HCT116 (cell line): Measurements from ENCODE around the gene MLLT6. TPM values are rescaled to one million over a fixed set of nuclear protein-coding genes. Genes with fewer than 3 reads are reported as not detected.

Source experiments
- ATAC-seq: fragments of 200-7000 bp; cut with Tn5 transposase; 2 replicates; pipeline ENCODE4 v1.9.1; 2020; ENCODE audit warnings: mild to moderate bottlenecking, moderate library complexity
- BruUV-seq: library from RNA; stranded (reverse); fragments of 400-500 nt; replicated peaks from 2 replicates; lab custom pipeline; 2021; lab: Mats Ljungman, UMichigan
- CTCF ChIA-PET: fragments of 300-600 bp; sonication (Branson Sonifier 250); formaldehyde crosslinking; loops from one replicate; lab custom pipeline; 2021; ENCODE audit warnings: antibody characterized with exemption; lab: Charles Lee
- POLR2A ChIA-PET: fragments of 300-600, 350-600 bp; sonication (Branson Sonifier 250); formaldehyde crosslinking; loops from one replicate; lab custom pipeline; 2021; ENCODE audit warnings: antibody characterized with exemption; lab: Charles Lee
- RAD21 ChIA-PET, 2 experiments: fragments of 300-600 bp; sonication (Branson Sonifier 250); formaldehyde crosslinking; loops; one replicate each; lab custom pipeline; 2023; ENCODE audit warnings: low total read pairs in 2 of 2; ENCODE audit not compliant: uncharacterized antibody in 2 of 2, unreplicated experiment in 2 of 2, low non-redundant PET in 1 of 2; lab: Charles Lee
- DNase-seq: peaks from one replicate; pipeline ENCODE4 v3.0.0-alpha.2; 2010; ENCODE audit warnings: low read depth, low spot score
- H2AFZ ChIP-seq: fragments of 200-600 bp; shearing (Covaris generic), sonication (generic); 2 replicates; pipeline ENCODE4 v1.6.1; 2017; ENCODE audit warnings: low read depth, mixed run types, mixed read lengths, antibody characterized with exemption, low read length; ENCODE audit not compliant: poor library complexity, severe bottlenecking
- H3K27ac ChIP-seq: 2 replicates; pipeline ENCODE4 v1.5.1; 2012; ENCODE audit warnings: low read depth, low read length
- H3K27me3 ChIP-seq: fragments of 200-600 bp; sonication (generic); 2 replicates; pipeline ENCODE4 v1.6.1; 2016; ENCODE audit warnings: mixed run types, low read length, mixed read lengths; ENCODE audit not compliant: insufficient read depth
- H3K36me3 ChIP-seq, 2 experiments: fragments of 200-500 bp in 1 of 2; fragments of 200-600 bp in 1 of 2; sonication (Bioruptor generic) in 1 of 2; sonication (generic) in 1 of 2; 2 replicates each; pipeline versions ENCODE4 v1.5.1 to v1.6.1; 2014 to 2016; ENCODE audit warnings: low read length in 2 of 2, inconsistent platforms in 1 of 2, mixed read lengths in 1 of 2, mixed run types in 1 of 2; ENCODE audit not compliant: insufficient read depth in 2 of 2, control insufficient read depth in 1 of 2
- H3K4me1 ChIP-seq, 2 experiments: fragments of 200-600 bp in 1 of 2; sonication (generic) in 1 of 2; 2 replicates each; pipeline versions ENCODE4 v1.5.1 to v1.6.1; 2012 to 2017; ENCODE audit warnings: low read length in 2 of 2, inconsistent platforms in 1 of 2, mild to moderate bottlenecking in 1 of 2, mixed read lengths in 1 of 2, mixed run types in 1 of 2, moderate library complexity in 1 of 2; ENCODE audit not compliant: insufficient read depth in 2 of 2, control insufficient read depth in 1 of 2
- H3K4me2 ChIP-seq: fragments of 200-600 bp; sonication (generic); 2 replicates; pipeline ENCODE4 v1.6.1; 2017; ENCODE audit warnings: mixed run types, low read length, mixed read lengths
- H3K4me3 ChIP-seq, 2 experiments: fragments of 200-600 bp in 1 of 2; sonication (generic) in 1 of 2; replicated peaks in 1 of 2; 2 replicates each; pipeline ENCODE4 v1.5.1; 2011 to 2016; ENCODE audit warnings: low read length in 2 of 2, control low read depth in 1 of 2, low read depth in 1 of 2, mild to moderate bottlenecking in 1 of 2, mixed read lengths in 1 of 2, mixed run types in 1 of 2
- H3K79me2 ChIP-seq: fragments of 200-600 bp; sonication (generic); 2 replicates; pipeline ENCODE4 v1.6.1; 2017; ENCODE audit warnings: mild to moderate bottlenecking, mixed run types, low read length, moderate library complexity, mixed read lengths; ENCODE audit not compliant: insufficient read depth
- H3K9ac ChIP-seq: fragments of 200-600 bp; sonication (generic); 2 replicates; pipeline ENCODE4 v1.6.1; 2016; ENCODE audit warnings: low read length, mixed read lengths
- H3K9me2 ChIP-seq: fragments of 200-600 bp; sonication (generic), shearing (Covaris generic); 2 replicates; pipeline ENCODE4 v1.6.1; 2017; ENCODE audit warnings: mixed run types, mild to moderate bottlenecking, moderate library complexity; ENCODE audit not compliant: insufficient read depth
- H3K9me3 ChIP-seq, 2 experiments: fragments of 200-500 bp in 1 of 2; fragments of 200-600 bp in 1 of 2; sonication (Bioruptor generic) in 1 of 2; sonication (generic) in 1 of 2; 2 replicates each; pipeline ENCODE4 v1.6.1; 2014 to 2017; ENCODE audit warnings: low read length in 2 of 2, mixed read lengths in 2 of 2, inconsistent platforms in 1 of 2, low read depth in 1 of 2, mild to moderate bottlenecking in 1 of 2, mixed run types in 1 of 2, moderate library complexity in 1 of 2; ENCODE audit not compliant: control insufficient read depth in 1 of 2, insufficient read depth in 1 of 2
- H4K20me1 ChIP-seq: fragments of 200-600 bp; sonication (generic), shearing (Covaris generic); 2 replicates; pipeline ENCODE4 v1.6.1; 2017; ENCODE audit warnings: mixed run types, mild to moderate bottlenecking, moderate library complexity; ENCODE audit not compliant: insufficient read depth
- ATF3 ChIP-seq: IDR thresholded peaks from 2 replicates; pipeline ENCODE4 v1.6.1; 2012
- CBX3 ChIP-seq: IDR thresholded peaks from 2 replicates; pipeline ENCODE4 v1.6.1; 2012; ENCODE audit warnings: low read depth
- CEBPB ChIP-seq: IDR thresholded peaks from 2 replicates; pipeline ENCODE4 v1.6.1; 2012; ENCODE audit warnings: low read depth
- CTCF ChIP-seq, 3 experiments: fragments of 200-600 bp in 1 of 3; sonication (generic) in 1 of 3; IDR thresholded peaks in 2 of 3; conservative IDR thresholded peaks in 1 of 3; 2 replicates each; pipeline ENCODE4 v1.5.1; 2012 to 2017; ENCODE audit warnings: low read depth in 2 of 3, low read length in 2 of 3, antibody characterized with exemption in 1 of 3, borderline replicate concordance in 1 of 3, control low read depth in 1 of 3, mild to moderate bottlenecking in 1 of 3, mixed read lengths in 1 of 3, mixed run types in 1 of 3, moderate library complexity in 1 of 3; ENCODE audit not compliant: insufficient read depth in 1 of 3
- EGR1 ChIP-seq: IDR thresholded peaks from 2 replicates; pipeline ENCODE4 v1.6.1; 2012; ENCODE audit warnings: low read depth
- ELF1 ChIP-seq: IDR thresholded peaks from 2 replicates; pipeline ENCODE4 v1.6.1; 2012; ENCODE audit warnings: low read depth, borderline replicate concordance
- EZH2phosphoT487 ChIP-seq: fragments of 200-600 bp; IDR thresholded peaks from 2 replicates; pipeline ENCODE4 v1.6.1; 2018; ENCODE audit warnings: antibody characterized with exemption, borderline replicate concordance
- FOSL1 ChIP-seq: IDR thresholded peaks from 2 replicates; pipeline ENCODE4 v1.6.1; 2012; ENCODE audit warnings: low read depth
- JUND ChIP-seq: IDR thresholded peaks from 2 replicates; pipeline ENCODE4 v1.6.1; 2012
- POLR2A ChIP-seq: IDR thresholded peaks from 2 replicates; pipeline ENCODE4 v1.7.0; 2011; ENCODE audit warnings: borderline replicate concordance; ENCODE audit not compliant: insufficient read depth, insufficient read length; ENCODE audit errors: extremely low read depth
- RAD21 ChIP-seq: IDR thresholded peaks from 2 replicates; pipeline ENCODE4 v1.6.1; 2012; ENCODE audit warnings: low read depth, mild to moderate bottlenecking
- REST ChIP-seq: IDR thresholded peaks from 2 replicates; pipeline ENCODE4 v1.6.1; 2012; ENCODE audit warnings: low read depth
- SIN3A ChIP-seq: IDR thresholded peaks from 2 replicates; pipeline ENCODE4 v1.6.1; 2012; ENCODE audit warnings: low read depth
- SP1 ChIP-seq: IDR thresholded peaks from 2 replicates; pipeline ENCODE4 v1.6.1; 2012; ENCODE audit warnings: low read depth
- SRF ChIP-seq: IDR thresholded peaks from 2 replicates; pipeline ENCODE4 v1.6.1; 2012; ENCODE audit warnings: low read depth
- TCF7L2 ChIP-seq: IDR thresholded peaks from 2 replicates; pipeline ENCODE4 v1.7.0; 2011; ENCODE audit warnings: borderline replicate concordance, inconsistent platforms; ENCODE audit not compliant: insufficient read depth, insufficient read length; ENCODE audit errors: extremely low read depth
- ZBTB33 ChIP-seq: IDR thresholded peaks from 2 replicates; pipeline ENCODE4 v1.6.1; 2011; ENCODE audit warnings: mild to moderate bottlenecking, low read length, moderate library complexity; ENCODE audit not compliant: insufficient replicate concordance; ENCODE audit errors: extremely low read depth
- ZFX ChIP-seq: fragments of 450-650 bp; IDR thresholded peaks from 2 replicates; pipeline ENCODE4 v1.6.1; 2017
- intact Hi-C: fragments of 100-400 bp; cut with micrococcal nuclease; formaldehyde crosslinking; loops from 2 replicates; pipeline ENCODE4 v1.10.0; 2022
- total RNA-seq: library from RNA; stranded (reverse); gene quantifications from one replicate; pipeline ENCODE4 v1.2.1, GENCODE V29; 2021; ENCODE audit not compliant: unreplicated experiment

The MLLT6 gene
- total RNA-seq, 1 experiment from 2014 or later, result 110 TPM

GRCh38 chr17:38712593-38712992 lies 7.5 kb downstream of the MLLT6 start:
- H3K9me2 ChIP-seq, result no peaks in the 10 kb centered on the region
- no peak overlapping the region for H3K4me3 ChIP-seq
- H4K20me1 ChIP-seq, result no peaks in the 10 kb centered on the region
- intact Hi-C loops, result no loop called here
- H3K27ac ChIP-seq, result no peak overlapping the region
- RAD21 ChIA-PET, result no interaction called here
- ATAC-seq (no peak), DNase-seq (no peak)
- no peak overlapping the region for H3K4me2 ChIP-seq
- H3K79me2 ChIP-seq, result peaks cover 16% of the 10 kb centered on the region
- H3K36me3 ChIP-seq, result peaks cover 25 to 38% of the 10 kb centered on the region in 2 experiments; a peak in 3 of 4 replicates
- no peaks in the 10 kb centered on the region for H3K27me3 ChIP-seq
- H3K4me1 ChIP-seq, result peaks cover 0 to 6% of the 10 kb centered on the region in 2 experiments; a peak in 1 of 4 replicates
- BruUV-seq, result no TSS peak
- CTCF ChIA-PET, result no interaction called here
- no peak overlapping the region for H2AFZ ChIP-seq
- POLR2A ChIA-PET, result no interaction called here
- H3K9ac ChIP-seq, result no peak overlapping the region
- H3K9me3 ChIP-seq, result no peaks in the 10 kb centered on the region
- TF ChIP-seq REST (no peak), CBX3 (no peak), JUND (no peak), FOSL1 (no peak), RAD21 (no peak), CTCF (IDR thresholded peaks at IDR 0.05 in 2 of 3, conservative IDR thresholded peaks at IDR 0.05 in 1 of 3; ENCODE audit: borderline replicate concordance in 1 of 3, insufficient read depth in 1 of 3, low read depth in 2 of 3, low read length in 2 of 3) (no peak), EGR1 (no peak), SRF (no peak), EZH2phosphoT487 (no peak), ATF3 (no peak), CEBPB (no peak), ZBTB33 (no peak), ELF1 (no peak), POLR2A (no peak), TCF7L2 (no peak), SP1 (no peak), SIN3A (no peak), ZFX (no peak)
- TF ChIP-seq, all 23 proteins: peak for 0
